ENCODE data around the gene TTLL3.

TTLL3 gene

GRCh38 chr3:9806688-9807589, 3.1 kb upstream of the TTLL3 start:
- no peak for DNase-seq (ENCODE audit: low read depth in 3 of 3)

GRCh38 chr3:9807981-9808344, 2.1 kb upstream of the TTLL3 start:
- DNase-seq (ENCODE audit: low read depth in 3 of 3), result no peak

- peak in 1 of 3 experiments; percentile 45 for DNase-seq (ENCODE audit: low read depth in 3 of 3)
Measured at GRCh38 chr3:9808345-9809037, 1.6 kb upstream of the TTLL3 start.

GRCh38 chr3:9809239-9809614, 835 bp upstream of the TTLL3 start:
- DNase-seq (ENCODE audit: low read depth in 3 of 3), result peak in 1 of 3 experiments; percentile 9

GRCh38 chr3:9810433-9810770, 340 bp downstream of the TTLL3 start:
- DNase-seq (ENCODE audit: low read depth in 3 of 3), result no peak

GRCh38 chr3:9810846-9811245, 784 bp downstream of the TTLL3 start:
- DNase-seq (ENCODE audit: low read depth in 3 of 3), result no peak

GRCh38 chr3:9812870-9813483, 2.9 kb downstream of the TTLL3 start:
- no peak for DNase-seq (ENCODE audit: low read depth in 3 of 3)

GRCh38 chr3:9815986-9816385, 5.9 kb downstream of the TTLL3 start:
- no peak for DNase-seq (ENCODE audit: low read depth in 3 of 3)

GRCh38 chr3:9817436-9817835, 7.4 kb downstream of the TTLL3 start:
- DNase-seq (ENCODE audit: low read depth in 3 of 3), result no peak

- DNase-seq (ENCODE audit: low read depth in 3 of 3), result no peak
Measured at GRCh38 chr3:9818666-9819335, 8.7 kb downstream of the TTLL3 start.

- DNase-seq (ENCODE audit: low read depth in 3 of 3), result no peak
Measured at GRCh38 chr3:9820543-9820942, 10.5 kb downstream of the TTLL3 start.

GRCh38 chr3:9820946-9821345, 10.9 kb downstream of the TTLL3 start:
- DNase-seq (ENCODE audit: low read depth in 3 of 3), result no peak

- no peak for DNase-seq (ENCODE audit: low read depth in 3 of 3)
Measured at GRCh38 chr3:9825451-9826040, 15.5 kb downstream of the TTLL3 start.

GRCh38 chr3:9826815-9827573, 16.9 kb downstream of the TTLL3 start:
- DNase-seq (ENCODE audit: low read depth in 3 of 3), result no peak

- no peak for DNase-seq (ENCODE audit: low read depth in 3 of 3)
Measured at GRCh38 chr3:9828801-9829755, 19.0 kb downstream of the TTLL3 start.

- no peak for DNase-seq (ENCODE audit: low read depth in 3 of 3)
Measured at GRCh38 chr3:9831253-9831652, 21.2 kb downstream of the TTLL3 start.

- no peak for DNase-seq (ENCODE audit: low read depth in 3 of 3)
Measured at GRCh38 chr3:9833078-9833477, 23.0 kb downstream of the TTLL3 start.

- DNase-seq (ENCODE audit: low read depth in 3 of 3), result no peak
Measured at GRCh38 chr3:9834520-9835380, 24.7 kb downstream of the TTLL3 start.
